HG02870 (cell line): Measurements from ENCODE around the gene CACNA2D3.

Source experiments
- ATAC-seq: cut with Tn5 transposase; IDR thresholded peaks from one replicate; pipeline ENCODE4 v1.9.1; 2021; ENCODE audit warnings: mild to moderate bottlenecking, moderate library complexity; ENCODE audit not compliant: unreplicated experiment

Gene CACNA2D3

DNA sequence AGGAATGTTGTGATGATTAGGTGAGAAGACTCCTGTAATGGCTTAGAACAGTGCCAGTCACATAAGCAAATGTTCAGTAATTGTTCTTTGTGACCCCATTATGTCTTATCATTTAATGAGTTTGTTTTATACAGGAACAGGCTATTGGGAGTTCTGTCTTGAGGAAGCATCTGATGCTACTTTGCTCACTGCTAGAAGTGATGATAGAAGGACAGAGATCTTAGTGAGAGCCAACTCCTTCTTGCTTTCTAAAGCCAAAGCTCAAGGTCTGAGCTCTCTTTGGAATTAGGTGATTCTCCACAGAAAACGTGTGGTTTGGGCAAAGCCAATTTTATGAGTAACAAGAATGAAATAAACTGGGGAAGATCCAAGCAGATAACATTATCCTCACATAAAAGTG lies 590.7 kb downstream of the CACNA2D3 start:
- ATAC-seq: no peak

DNA sequence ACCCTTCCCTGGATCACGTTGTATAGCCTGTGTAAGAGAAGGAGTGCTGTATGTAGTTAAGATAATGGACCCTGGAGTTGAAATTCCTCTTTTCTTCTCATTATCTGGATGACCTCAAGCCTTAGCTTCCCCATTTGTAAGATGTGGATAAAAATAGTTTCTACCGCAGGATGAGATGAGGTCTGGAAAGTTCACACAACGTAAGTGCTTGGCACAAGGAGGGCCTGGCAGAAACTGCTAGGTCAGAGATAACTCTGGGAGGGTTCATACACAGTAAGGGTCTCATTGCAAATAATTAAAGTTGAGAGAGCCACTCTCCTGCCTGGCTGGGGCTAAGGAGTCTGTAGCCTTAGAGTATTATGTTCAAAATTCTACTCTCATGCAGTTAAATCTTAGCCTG lies 591.1 kb downstream of the CACNA2D3 start:
- no peak for ATAC-seq

DNA sequence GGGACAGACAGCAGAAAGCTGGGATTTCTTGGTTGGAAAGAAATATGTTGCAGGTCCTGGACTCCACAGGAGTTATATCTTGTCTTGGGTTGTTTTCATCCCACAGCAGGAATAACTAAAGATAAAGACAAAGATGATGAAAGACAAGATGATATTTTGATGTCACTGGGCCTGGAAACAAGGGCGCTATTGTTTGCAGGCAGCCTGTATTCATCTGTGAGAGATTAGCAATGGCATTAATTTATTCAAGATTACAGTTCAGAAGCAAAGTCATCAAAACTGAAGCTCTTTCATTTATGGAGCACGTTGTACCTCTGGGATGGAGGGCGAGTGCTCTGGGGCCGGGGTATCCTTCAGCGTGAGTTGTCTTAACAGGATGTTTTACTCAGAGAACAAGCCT lies 591.7 kb downstream of the CACNA2D3 start:
- no peak for ATAC-seq

DNA sequence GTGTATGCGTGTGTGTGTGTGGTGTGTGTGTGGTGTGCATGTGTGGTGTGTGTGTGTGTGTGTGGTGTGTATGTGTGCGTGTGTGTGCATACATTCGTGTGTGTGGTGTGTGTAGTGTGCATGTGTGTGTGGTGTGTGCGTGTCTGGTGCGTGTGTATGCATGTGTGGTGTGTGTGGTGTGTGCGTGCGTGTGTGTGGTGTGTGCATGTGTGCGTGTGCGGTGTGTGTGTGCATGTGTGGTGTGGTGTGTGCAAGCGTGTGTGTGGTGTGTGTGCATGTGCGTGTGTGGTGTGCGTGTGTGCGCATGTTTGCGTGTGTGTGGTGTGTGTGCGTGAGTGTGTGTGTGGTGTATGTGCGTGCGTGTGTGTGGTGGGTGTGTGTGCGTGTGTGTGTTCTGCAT lies 595.2 kb downstream of the CACNA2D3 start:
- ATAC-seq: no peak

DNA sequence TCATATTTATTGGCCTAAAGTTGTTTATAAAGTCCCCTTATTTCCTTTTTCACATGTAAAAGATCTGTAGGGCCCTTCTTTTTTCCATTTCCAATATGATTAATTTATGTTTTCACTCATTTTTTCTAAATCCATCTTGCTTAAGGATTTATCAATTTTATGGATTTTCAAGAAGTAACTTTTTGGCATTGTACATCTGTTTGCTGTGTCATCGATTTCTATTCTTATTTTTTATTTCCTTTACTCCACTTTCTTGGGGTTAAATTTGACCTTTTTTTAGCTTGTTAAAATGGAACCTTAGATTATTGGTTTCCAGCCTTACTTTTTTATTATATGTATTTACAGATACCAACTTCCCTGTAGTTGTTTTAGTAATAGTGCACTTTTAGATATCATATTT lies 597.6 kb downstream of the CACNA2D3 start:
- no peak for ATAC-seq

DNA sequence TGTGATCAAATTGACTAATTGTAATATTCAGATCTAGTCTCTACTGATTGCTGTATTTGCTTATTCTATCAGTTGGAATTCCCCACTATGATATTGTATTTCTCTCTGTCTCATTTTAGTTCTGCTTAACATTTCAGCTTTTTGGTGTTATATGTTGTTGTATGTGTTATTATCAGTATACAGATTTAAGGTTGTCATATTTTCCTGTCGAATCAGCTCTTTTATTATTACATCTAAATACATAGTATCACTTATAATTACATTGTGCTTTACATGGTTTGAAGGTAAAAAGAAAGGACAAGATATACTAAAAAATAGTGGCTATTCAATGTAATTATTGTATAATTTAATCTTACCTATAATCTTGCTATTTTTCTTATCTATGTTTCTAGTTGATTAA lies 598.3 kb downstream of the CACNA2D3 start:
- ATAC-seq: no peak

DNA sequence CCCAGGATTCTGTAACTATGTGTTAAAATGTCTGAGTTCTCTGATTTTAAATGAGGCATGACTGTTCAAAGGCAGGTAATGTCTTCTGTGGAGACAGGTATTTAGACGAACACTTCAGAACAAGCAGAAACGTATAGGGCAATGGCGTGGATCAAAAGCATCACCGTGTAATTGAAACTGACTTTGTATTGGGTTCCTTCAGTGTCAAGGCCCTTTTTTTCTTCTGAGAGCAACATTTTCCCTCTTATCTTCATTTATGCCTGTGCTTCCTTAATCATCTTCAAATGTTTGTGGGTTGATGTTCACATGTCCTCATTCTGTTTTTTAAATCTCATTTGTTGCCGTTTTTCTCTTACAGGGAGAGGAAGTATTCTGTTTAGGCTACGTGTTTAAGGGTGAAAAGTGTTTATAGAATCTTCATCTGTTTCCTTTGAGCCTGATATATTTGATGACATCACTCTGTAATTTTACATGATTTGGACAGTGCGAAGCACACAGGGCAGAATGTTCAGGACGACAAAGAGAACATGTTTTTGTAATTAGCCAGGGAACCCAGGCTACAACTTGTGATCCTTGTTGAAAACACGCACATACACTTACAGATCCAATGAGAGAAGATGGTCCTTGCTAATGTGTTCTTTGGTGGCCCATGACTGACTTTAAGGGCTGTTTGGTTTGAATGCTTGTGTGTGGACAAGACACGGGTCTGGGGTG lies 609.5 kb downstream of the CACNA2D3 start:
- ATAC-seq: no peak

DNA sequence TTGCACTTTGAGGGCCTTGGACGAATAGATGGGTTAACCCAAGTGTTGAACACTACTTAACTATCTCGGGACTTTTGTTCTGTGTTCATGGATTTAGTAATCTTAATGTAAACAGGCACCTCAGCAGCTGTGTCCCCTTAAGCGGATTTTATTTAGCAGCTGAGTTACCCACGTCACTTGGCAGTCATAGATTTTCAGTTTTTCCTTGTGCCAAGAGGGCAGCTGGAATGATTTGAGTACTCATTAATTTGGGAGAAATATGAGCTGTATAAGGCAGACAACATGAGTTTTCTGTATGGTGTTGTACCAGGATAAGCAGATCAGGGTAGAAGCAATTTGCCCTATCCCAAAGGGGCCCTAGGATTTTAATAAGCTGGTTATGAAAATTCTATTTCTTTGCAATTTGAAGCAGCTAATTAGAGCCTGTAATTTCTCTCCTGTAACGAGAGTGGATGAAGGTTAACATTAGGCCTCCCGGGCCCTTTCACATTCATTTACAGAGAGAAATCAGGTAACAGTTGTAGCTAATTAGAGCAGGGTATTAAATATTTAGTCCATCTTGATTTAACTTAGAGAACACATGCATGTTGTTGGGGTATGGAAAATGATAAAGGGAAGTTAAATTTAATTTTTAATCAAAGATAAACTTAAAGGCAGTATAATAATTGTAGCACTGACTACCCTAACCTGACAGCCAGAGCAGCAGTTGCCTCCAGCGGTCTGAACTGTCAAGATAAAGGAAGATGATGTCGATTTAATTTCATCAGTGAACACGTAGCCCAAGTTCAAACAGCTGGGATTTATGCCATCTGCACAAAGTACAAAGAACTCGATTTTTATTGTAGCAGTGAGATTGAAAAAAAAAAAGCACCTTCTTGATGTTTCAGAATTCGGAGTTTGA lies 611.0 kb downstream of the CACNA2D3 start:
- no peak for ATAC-seq

DNA sequence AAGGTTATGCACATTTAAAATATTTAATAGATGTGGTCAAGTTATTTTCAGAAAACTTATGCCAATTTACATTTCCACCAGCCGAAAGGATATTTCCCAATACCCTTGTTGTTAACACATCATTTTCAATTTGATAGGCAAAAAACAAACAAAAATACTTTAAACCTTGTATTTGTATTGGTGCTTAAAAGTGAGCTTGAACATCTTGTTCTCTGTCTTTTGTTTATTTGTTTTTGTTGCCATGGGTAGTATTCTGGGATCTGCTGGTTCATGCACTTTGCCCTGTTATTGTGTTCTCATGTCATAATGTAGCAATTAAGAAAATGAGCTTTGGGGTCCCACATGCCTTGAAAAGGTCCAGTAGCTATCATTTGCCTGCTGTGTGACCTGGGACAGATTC lies 614.1 kb downstream of the CACNA2D3 start:
- ATAC-seq: no peak

DNA sequence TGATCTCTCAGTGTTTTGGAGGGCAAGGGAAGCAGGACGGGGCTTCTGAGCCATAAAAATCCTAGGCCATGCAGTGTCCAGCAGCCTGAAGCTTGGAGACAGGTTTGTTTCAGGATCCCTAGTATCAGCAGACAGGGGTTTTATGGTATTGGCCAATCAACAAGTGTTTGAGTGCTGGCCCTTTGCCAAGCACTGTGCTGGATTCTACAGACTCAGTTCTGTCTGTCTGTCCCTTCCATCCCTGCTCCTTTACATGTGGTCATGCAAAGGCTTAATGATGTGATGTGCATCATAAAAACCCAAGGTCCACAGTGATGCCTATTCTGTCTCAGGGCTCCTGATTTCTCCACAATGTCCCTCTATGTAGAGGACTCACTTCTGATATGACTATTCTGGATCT lies 621.4 kb downstream of the CACNA2D3 start:
- ATAC-seq: no peak

DNA sequence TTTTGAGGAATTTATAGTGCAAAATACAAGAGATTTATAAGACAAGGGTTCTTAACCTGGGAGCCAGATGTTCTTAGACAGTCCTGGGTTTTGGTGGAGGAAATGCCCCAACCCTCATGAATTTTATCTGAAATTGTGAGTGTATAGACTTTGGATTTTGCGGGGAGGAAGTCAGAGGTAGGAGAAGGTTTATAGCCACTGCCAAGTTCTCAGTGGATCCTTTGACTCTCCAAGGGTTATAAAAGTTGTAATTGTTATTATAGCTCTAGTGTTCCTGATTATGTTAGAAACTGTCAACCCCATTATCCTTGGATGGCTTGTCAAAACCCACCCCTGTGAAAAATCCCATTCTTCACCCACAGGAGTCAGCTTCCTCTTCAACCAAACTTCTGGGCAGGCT lies 621.9 kb downstream of the CACNA2D3 start:
- no peak for ATAC-seq

DNA sequence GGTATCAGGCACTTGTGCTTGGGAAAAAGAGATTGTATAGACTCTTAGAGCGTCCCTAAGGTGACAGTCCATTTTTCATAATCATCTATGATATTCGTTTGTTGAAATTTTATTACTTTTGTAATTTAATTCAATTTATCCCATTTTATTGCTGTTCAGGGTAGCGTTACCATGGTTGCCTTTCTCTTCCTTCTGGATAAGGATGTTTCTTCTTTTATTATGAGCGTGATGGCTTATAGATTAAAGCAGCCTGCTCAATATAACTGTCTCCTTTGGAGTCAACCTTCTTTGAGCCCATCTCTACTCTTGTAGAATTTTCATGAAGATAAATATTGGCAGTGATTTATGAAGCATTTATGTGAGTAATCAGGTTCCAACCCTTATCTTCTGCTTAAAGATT lies 623.5 kb downstream of the CACNA2D3 start:
- no peak for ATAC-seq

DNA sequence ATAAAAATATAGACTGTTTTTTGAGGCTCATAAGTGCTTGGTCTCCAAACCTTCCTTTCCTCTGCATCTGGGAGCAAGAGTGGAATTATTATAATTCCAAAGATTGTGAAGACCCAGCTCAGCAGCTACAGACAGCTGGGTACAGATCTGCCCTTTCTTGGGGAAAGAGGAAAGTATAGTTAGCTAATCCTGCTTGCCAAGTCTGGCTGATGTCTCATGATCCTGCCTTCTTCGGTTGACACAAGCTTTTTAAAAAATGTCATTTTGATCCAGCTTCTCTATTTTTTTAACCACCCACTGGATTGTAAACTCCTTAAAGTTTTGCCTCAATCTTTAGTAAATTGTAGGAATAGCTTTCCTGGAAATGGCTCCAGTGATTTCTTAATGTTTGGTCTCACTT lies 624.4 kb downstream of the CACNA2D3 start:
- ATAC-seq: no peak

DNA sequence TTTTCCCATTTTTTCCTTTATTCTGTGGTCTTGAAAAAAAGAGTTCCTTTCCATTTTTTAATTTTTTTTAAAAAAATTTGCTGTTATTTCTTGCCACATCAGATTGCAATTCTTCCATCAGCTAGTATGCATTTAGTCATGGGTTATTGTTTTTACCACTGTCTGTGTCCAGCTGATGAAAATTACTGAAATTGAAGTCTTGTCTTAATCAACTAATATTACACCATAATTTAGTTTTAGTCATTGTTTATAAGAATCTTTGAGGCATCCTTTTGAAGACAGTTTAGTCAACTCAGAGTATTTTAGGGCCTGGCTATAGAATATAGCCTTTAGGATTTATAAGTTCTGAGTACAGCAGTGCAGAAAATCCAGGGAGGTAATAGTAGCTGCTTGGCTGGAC lies 633.4 kb downstream of the CACNA2D3 start:
- no peak for ATAC-seq

DNA sequence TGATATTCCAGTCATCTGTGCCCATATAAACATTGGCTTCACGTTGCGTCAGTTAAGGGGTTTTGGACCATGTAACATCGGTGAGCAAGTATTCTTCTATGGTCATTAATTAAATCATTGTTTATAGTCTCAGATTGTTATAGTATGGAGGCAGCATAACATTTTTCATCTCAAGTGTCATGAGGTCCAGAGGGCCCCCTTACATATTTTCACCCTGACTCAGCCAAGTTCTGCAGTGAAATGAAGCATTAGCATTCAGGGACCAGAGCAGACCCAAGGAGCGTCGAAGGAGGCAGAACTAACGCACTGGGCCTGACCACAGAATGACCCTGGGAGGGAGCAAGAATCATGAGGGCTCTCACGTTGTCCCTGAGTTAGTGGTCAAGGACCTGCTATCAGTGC lies 634.0 kb downstream of the CACNA2D3 start:
- no peak for ATAC-seq

DNA sequence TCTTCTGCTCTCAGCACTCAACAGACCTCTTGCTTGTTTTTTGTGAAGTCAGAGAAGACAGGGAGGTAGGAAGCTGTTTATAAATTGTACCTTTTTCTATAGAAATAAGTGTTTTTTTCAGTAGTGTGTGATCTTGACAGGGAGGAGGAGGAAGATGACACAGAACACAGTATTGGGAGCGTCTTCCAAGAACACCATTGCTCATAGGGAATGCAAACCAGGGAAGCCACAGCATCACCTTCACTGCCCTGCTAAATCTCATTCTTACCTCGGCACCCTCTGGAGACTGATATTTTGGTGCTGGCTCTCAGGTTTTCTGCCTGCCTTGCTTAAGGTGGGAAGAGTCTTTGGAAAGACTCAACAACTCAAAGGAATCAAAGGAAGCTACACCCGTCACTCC lies 636.1 kb downstream of the CACNA2D3 start:
- ATAC-seq: no peak

DNA sequence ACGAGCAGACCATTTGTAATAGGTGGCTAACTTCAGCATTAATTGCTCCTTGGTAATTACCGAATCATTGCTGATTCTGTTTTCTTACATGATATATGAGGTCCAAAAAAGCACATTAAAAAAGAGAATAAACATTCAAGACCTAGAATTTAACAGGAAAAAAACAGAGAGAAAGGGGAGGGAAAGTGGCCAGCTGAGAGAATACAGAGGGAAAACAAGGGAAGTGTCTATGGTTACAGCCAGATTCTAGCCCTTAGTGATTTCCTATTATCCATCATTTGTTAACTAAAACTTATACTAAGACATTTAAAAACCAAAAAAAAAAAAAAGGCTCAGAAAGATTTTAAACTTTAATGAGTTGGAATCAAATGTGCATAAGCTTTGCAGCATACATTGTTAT lies 636.8 kb downstream of the CACNA2D3 start:
- ATAC-seq: no peak

DNA sequence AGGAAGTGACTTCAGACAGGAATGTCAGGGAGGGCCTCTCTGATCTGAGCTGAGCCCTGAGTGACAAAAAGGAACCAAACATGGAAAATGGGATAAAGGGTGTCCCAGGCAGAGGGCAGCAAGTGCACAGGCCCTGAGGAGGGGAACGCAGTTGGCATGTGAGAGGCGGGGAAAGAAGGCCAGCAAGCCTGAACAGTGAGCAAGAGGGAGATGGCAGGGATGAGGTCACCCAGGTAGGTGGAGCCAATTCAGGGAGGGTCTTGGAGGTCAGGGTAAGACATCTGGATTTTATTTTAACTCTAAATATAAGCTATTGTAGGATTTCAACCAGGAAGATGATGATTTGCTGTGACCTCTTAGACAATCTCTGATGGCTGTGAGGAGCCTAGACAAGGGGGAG lies 637.8 kb downstream of the CACNA2D3 start:
- no peak for ATAC-seq

DNA sequence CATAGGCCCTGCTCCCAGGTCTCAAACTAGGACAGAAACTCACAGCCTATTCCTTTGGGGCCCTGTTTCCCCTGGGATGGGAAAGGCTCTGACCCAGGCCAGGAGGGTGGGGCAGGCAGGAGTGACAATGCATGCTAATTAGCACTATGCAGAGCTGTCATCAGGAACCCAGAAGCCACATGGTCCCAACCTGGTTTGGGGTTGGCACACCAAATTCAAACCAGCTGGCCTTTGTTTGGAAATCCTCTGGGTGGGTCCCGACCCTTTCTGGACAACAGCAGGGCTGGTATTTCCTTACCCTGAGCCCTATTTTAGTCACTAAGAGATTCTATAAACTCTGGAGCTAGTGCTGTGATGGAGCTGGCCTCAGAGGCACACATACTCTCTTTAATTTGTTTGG lies 639.3 kb downstream of the CACNA2D3 start:
- ATAC-seq: no peak

DNA sequence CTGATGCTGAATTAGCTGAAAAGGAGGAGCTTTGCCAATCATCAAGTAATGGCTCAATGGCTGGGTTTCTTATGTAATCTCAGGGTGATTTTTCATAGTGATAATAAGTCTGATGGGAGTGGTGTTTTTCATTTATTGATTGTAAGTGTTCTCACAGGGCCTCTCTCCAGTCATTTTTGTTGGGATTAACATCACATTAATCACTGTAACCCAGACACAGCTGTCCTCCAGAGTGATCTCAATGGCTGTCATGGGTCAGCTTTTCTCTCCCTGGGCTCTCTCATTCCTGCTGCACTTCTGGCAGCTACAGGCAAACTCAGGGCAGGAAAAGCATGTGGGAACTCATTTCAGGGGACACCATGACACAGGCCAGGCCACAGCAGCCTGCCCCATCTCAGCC lies 642.6 kb downstream of the CACNA2D3 start:
- ATAC-seq: no peak

DNA sequence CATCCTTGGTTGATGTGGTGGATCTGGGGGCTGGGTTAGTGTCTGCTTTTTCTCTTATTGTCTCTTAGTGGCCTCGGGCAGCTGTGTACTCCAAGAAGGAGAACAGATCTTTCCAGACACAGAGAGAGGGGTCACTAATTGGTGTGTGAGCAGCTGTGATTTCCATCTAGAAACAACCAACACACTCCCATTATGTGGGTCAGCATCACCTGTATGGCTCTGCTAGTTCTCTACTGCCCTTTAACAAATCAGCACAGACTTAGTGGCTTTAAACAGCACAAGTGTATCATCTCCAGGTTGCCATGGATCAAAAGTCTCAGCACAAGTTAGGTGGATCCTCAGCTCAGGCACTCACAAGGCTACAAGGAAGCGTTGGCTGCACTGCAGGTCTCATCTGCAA lies 648.7 kb downstream of the CACNA2D3 start:
- ATAC-seq: no peak

DNA sequence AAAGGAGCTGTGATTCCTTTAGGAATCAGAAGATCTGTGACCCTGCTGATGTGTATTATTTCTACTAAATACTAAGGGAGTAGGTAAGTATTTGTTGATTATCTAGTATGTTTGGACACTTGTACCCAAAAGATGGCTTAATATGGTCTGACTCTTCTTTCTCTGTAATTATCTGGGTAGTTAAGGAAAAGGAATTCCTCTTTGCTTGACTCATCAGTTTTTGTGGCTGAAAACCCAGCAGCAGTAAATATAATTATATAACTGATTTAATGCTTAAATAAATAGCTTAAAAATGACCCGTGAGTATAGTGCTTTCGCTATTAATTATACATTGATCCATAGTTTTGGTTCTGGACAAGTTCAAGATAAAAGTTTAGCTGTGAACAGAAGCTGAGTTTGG lies 649.7 kb downstream of the CACNA2D3 start:
- ATAC-seq: no peak
